Brain microvascular endothelial cell (primary cell): Measurements from ENCODE around the gene KCNK5.

Source experiments
- DNase-seq: peaks from one replicate; pipeline ENCODE4 v3.0.0-alpha.2; 2020
- H3K27ac ChIP-seq: fragments of 250-450 bp; sonication (Bioruptor Pico); 2 replicates; pipeline ENCODE4 v1.5.1; 2020; ENCODE audit warnings: mild to moderate bottlenecking, moderate library complexity
- H3K27me3 ChIP-seq: fragments of 250-450 bp; sonication (Bioruptor Pico); replicated peaks from 2 replicates; pipeline ENCODE4 v1.5.1; 2020; ENCODE audit warnings: mild to moderate bottlenecking
- H3K36me3 ChIP-seq: fragments of 250-450 bp; sonication (Bioruptor Pico); replicated peaks from 2 replicates; pipeline ENCODE4 v1.5.1; 2020; ENCODE audit warnings: mild to moderate bottlenecking
- H3K4me3 ChIP-seq: 2 replicates; pipeline ENCODE4 v1.5.1; 2011; ENCODE audit warnings: low read depth, mild to moderate bottlenecking, control low read depth, low read length, moderate library complexity
- in situ Hi-C: cut with HindIII; loops from 2 replicates; pipeline ENCODE4 v1.10.0; 2017; ENCODE audit warnings: low sequenced_read_pairs, low pct_ligation_motif_present
- TF ChIP-seq, protein P1 (sequence below): IDR thresholded peaks from 2 replicates; pipeline ENCODE4 v1.5.1; 2011; ENCODE audit warnings: low read depth, mild to moderate bottlenecking, moderate library complexity, low read length, control low read depth, inconsistent platforms; ENCODE audit errors: missing control alignments

Gene KCNK5

GRCh38 chr6:39156801-39157200 lies 72.5 kb downstream of the KCNK5 start:
- in situ Hi-C loops = no loop called here
- no peak overlapping the region for H3K27ac ChIP-seq
- no peaks in the 10 kb centered on the region for H3K27me3 ChIP-seq
- H3K36me3 ChIP-seq = no peaks in the 10 kb centered on the region
- no peak overlapping the region for H3K4me3 ChIP-seq
- no peak for DNase-seq
- TF ChIP-seq, protein P1, sequence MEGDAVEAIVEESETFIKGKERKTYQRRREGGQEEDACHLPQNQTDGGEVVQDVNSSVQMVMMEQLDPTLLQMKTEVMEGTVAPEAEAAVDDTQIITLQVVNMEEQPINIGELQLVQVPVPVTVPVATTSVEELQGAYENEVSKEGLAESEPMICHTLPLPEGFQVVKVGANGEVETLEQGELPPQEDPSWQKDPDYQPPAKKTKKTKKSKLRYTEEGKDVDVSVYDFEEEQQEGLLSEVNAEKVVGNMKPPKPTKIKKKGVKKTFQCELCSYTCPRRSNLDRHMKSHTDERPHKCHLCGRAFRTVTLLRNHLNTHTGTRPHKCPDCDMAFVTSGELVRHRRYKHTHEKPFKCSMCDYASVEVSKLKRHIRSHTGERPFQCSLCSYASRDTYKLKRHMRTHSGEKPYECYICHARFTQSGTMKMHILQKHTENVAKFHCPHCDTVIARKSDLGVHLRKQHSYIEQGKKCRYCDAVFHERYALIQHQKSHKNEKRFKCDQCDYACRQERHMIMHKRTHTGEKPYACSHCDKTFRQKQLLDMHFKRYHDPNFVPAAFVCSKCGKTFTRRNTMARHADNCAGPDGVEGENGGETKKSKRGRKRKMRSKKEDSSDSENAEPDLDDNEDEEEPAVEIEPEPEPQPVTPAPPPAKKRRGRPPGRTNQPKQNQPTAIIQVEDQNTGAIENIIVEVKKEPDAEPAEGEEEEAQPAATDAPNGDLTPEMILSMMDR = no peak

DNA sequence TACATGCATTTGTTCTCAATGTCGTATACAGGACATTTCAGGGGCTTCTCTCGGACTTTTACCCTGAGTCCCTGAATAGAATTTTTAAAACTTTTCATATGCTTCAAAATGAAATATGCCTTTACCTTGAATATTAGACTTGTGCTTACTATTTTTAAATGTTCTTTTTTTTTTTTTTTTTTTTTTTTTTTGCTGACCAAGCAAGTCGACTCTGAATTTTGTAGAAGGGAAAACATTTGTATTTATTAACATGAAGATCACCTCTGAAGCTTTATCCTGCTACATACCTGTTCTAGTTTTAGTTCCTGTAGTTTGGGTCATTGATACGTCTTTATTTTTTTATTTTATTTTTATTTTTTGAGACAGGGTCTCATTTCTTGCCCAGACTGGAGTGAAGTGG lies 74.6 kb downstream of the KCNK5 start:
- Histone ChIP-seq H3K27me3 (peaks cover 2% of the 10 kb centered on the region), H3K4me3 (no peak overlapping the region), H3K27ac (no peak overlapping the region), H3K36me3 (no peaks in the 10 kb centered on the region)
- DNase-seq = no peak
- TF ChIP-seq, protein P1 = no peak
- in situ Hi-C loops = no loop called here

DNA sequence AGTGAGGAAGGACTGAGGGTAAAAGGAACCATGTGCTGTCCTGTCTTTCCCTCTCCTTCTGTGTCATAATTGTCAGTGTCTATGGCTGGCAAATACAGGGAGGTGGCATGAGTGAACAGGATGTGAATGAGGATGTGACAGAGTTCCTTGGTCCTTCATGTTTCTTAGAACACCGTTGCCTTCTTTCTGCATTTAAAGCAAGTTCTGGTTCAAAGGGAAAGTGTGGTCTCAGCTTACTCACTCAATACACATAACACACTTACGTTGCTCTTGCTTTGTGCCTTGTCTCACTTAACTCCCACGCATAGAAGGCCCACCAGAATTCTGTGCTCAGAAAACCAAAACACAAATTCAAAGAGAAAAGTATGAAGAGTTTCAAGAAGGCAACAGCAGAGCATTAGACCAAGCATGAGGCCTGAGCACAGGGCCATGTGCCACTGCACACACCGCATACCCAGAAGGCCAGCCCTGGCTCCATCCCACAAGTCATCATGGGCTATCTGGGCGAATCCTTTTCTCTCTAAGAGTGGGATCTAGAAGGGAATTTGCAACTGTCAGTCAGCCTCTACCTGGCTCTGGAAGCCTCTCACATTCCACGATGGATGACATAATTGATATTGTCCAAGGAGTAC lies 75.4 kb downstream of the KCNK5 start:
- TF ChIP-seq, protein P1 = no peak
- Histone ChIP-seq H3K36me3 (no peaks in the 10 kb centered on the region), H3K4me3 (no peak overlapping the region), H3K27ac (no peak overlapping the region), H3K27me3 (peaks cover 2% of the 10 kb centered on the region)
- no peak for DNase-seq
- in situ Hi-C loops = no loop called here

DNA sequence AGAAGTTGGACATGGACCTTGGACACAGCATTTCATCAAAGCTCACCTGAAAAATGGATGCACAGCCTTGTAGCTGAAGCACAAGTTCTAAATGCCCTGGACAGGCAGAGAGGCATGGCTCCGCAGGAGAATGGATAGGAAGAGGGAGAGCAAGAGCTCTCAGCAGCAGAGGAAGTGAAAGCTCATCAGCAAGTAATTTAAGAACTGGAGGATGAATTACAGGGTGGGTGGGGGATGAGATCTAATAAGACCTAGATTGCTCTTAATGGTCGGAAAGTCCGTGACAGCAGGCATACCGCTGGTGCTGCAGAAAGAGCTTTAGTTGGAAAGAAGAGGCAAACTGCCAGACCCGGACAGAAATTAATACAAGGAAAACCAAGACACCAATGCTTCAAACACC lies 77.0 kb downstream of the KCNK5 start:
- DNase-seq = no peak
- H3K36me3 ChIP-seq = no peaks in the 10 kb centered on the region
- no peak overlapping the region for H3K4me3 ChIP-seq
- H3K27ac ChIP-seq = no peak overlapping the region
- in situ Hi-C loops = no loop called here
- peaks cover 2% of the 10 kb centered on the region for H3K27me3 ChIP-seq
- TF ChIP-seq, protein P1 = no peak

DNA sequence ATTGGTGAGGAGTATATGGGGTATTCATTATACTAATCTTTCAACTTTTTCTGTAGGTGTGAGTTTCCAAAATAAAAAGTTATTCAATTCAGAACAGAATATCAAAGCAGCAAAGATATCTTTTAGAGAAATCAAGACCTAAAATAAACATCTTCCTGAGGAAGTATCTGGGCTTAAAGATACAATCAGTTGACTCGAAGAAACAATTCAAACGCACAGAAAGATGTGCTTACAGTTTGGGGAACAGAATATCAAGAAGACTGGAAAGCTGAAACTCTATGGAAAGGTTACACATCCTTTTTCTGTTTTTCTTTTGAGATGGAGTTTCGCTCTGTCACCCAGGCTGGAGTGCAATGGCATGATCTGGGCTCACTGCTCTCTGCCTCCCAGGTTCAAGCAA lies 78.1 kb downstream of the KCNK5 start:
- Histone ChIP-seq H3K27me3 (peaks cover 2% of the 10 kb centered on the region), H3K36me3 (no peaks in the 10 kb centered on the region), H3K4me3 (no peak overlapping the region), H3K27ac (no peak overlapping the region)
- in situ Hi-C loops = no loop called here
- no peak for DNase-seq
- TF ChIP-seq, protein P1 = no peak

DNA sequence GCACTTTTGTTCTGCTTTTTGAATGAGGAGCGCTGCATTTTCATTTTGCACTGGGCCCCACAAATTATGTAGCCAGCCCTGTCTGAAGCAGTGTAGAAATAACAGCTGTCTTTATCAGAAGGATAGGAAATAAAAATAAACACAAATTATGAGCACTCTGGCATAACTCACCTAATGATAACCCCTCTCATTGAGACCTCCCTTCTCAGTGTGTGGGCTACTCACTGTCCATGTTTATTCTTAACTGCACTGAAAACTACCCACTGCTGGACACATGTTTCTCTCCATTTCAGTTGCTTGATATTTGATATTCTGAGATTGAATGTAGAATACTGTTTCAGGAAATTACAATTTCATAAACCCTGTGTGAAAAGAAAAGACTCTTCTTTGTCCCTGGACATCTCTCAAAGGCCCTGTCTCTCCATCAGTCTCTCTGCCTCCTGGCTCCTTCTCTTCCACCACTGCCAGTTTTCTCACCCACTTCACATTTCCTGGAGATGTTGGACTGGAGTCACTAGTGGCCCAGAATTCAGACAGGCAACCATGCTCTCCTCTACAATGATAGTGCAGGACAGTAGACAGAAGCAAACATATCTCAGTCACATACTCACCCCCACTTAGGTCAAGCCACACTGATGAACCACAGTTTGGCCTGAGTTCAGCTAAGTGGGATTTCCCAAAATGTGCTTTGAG lies 84.6 kb downstream of the KCNK5 start:
- DNase-seq = no peak
- Histone ChIP-seq H3K27ac (no peak overlapping the region), H3K36me3 (no peaks in the 10 kb centered on the region), H3K4me3 (no peak overlapping the region), H3K27me3 (no peaks in the 10 kb centered on the region)
- in situ Hi-C loops = no loop called here
- TF ChIP-seq, protein P1 = no peak
